ENCODE measurements around the gene ZBTB44.

GRCh38 chr11:130211781-130212401, 102.8 kb downstream of the ZBTB44 start:
- TF ChIP-seq POLR2A (IDR thresholded peaks at IDR 0.05; ENCODE audit: low read depth, low read length): no peak
- no peak for TF ChIP-seq POLR2AphosphoS5 (IDR thresholded peaks at IDR 0.05; ENCODE audit: low read depth, low read length)
- TF ChIP-seq TAF1 (IDR thresholded peaks at IDR 0.05; ENCODE audit: borderline replicate concordance, low read depth, low read length): no peak

Data from GM12892 (cell line).